Measurements from ENCODE around the gene TCF7L2.
A peak's percentile ranks its signal among the peaks of the same experiment; 100 is the strongest.

TCF7L2 gene

DNA sequence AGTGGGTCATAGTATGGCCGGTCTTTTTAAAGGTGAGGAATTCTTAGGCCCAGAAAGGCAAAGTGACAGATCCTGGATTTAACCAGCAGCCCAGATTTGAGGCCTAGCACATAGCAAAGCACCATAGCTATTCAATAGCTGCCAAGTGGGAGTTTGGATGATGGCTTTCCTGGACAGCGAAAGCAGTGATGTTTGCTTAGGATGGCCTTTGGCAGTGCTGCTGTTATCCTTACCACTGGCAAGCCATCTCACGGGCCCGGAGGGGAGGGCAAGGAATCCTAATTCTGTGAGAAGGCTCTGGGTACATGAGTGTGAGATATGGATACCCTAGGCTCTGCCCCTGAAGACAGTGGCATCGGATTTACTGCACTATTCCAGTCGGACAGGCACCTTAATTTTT is 50.4 kb downstream of the TCF7L2 start:
- no peak for DNase-seq (ENCODE audit: low read depth)

DNA sequence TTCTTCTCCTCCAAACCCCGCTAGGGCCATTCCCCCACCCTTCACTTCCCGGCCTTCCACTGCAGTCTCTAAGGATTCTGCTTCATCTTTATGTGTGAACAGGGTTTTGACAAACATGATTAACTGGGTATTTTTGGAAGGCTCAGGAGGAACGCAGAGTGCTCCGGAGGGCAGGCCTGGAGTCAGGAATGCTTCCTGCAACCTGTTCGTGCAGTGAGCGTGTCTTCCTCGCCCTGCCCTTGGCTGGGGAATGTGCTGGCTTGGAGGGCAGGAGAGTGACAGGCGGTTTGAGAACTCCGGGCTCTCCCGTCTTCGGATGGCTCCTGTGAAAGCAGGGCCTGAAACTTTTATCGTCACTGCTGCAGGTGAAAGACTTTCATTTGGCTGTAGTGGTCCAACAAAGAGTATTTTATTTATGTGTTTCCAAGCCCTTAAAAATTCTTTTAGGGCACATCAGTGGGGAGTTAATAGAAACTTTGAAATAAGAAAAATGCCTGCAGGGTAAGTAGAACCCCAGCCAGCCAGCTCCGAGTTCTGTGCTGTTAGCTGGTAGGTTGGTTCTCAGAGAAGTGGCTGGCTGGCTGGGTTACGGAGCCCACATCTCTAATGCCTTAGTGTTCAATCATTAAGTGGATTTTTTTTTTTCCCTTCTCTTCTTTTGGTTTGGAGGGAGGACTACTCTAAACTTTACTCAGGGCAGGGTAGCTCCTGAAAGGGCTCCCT is 51.0 kb downstream of the TCF7L2 start:
- no peak for DNase-seq (ENCODE audit: low read depth)

DNA sequence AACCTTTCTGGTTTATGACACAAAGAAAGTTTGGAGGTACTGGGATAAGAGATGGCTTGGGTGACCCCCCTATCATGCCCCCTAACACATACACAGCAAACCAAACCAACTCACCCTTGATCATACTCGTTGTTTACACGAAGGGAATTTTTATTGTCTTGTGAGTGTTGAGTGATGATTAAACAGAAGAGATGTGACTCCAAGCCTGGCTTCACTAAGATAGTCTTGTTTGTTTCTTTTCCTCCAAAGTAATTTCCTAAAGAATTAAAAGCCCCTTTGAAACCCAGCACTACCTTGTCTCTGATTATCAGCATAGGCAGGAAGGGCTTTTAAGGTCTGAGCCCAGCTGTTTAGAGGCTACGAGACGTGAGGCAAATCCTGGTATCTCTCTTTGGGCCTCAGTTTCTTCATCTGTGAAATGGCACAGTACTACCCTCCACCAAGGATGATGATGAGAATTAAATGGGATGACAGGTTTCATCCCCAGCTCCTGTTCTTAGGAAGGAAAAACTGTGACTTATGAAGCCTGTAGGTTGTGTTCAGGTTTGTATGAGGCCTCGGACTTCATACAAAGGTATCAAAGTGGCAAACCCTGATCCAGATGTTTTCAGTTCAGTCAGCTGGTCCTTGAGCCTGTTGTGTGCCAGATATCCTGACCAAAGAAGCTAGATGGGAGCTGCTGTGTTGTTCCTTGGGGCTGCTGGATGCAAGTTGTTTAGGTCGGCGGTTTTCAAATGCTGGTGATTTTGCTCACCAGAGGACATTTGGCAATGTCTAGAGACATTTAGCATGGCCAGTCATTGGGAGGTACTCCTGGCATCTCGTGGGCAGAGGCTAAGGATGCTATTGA is 51.8 kb downstream of the TCF7L2 start:
- no peak for DNase-seq (ENCODE audit: low read depth)

DNA sequence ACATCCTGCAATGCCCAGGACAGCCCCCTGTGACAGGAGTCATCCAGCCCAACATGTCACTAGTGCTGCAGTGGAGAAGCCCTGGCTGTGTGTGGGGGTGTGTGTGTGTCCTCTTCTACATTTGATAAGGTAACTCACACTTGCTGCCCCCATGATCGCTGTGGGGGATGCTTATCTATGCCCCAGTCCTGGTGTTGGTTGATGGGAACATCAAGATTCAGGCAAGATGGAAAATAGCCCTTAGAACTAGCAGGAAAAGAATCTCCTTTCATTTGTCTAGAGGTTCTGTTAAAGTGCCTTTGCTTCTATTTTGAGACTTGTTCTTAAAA is 52.4 kb downstream of the TCF7L2 start:
- no peak for DNase-seq (ENCODE audit: low read depth)

DNA sequence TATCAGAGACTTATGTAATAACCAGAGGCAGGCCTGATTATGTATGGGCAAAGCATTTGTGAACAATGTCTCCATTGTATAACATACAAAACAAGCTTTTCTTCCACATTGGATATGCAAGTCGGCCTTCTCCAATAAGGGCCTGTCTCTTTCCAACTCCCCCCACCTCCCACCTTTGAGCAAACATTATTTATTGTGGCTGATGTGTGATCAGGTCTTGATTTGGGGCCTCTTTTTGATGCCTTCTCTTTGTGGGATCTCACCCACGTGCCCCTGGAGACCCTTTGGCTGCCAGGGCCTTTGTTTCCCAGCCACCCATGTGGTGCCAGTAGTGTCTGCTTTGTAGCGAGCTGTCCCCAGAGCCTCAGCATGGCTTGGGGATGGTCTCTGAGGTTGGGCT is 53.0 kb downstream of the TCF7L2 start:
- DNase-seq (ENCODE audit: low read depth), result no peak

DNA sequence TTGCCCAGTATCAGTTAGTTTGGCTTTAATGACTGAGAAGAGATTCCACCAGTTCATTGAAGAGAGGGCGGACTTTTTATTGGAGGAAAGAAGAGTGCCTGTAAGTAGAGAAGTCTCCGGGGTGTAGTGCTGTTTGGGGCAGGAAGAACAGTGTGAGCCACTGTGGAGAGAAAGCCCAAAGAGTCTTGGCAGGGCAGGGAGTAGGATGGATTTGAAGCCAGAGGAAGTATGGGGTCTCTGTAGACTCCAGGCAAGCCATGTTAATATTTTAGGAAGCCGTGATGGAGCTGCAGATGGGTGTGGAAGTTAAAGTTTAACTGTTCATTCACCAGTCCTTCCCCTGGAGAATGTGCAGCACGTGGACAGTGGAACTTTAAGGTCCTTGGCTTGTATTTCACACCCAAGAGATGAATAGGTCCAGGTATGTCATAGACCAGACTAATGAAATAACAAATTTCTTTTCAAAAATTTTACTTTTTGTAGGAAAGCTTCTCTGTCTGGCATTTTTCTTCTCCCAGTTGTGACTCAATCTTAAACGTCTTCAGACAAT is 54.1 kb downstream of the TCF7L2 start:
- no peak for DNase-seq (ENCODE audit: low read depth)

DNA sequence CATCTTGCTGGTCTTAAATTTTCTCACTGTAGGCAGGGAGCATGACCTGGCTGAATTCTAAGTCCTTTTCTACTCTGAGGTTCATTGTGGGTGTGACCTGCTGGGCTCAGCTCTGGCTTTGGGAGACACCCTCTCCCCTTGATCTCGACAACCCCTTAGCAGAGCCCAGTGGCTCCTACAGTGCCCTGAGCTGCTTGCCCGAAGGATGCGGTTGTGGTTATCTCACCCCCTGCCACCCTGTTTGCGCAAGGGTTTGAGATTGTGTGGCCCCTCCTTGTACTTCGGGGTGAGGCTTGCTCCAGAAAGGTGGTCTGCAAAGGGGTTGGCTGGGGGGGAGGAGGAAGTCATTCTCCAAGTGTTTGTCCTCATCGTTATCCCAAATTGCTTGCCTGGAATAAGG is 55.3 kb downstream of the TCF7L2 start:
- no peak for DNase-seq (ENCODE audit: low read depth)

DNA sequence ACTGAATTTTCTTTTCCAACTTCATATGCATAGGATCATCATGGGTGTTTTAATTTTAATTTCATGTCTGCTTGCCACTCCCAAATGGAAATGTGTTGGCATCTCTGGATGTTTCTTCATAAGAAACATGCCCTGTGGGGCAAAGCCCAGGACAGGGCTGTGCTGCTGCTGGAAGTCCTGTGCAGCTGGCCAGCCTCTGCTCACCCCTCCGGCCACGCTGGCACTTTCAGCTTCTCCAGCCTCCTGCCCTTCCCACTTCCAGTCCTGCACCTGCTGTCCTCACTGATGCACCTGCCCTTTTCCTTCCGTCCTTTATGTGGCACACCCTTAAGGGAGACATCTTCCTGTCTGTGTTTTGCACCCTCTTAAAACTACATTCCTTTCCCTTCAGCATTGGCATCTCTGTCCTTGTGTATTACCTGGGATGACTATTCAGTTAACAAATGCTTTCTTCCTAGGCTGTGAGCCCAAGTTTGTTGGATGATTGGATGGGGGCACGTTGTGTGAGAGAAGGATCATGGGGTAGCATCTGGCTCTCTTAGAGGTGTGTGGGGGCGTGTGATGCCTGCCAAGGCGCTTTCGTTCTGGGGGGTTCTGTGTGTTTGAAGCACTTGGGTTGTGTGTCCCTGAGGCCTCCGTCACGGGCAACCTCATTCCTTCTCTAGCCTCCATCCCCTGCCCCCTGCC is 56.8 kb downstream of the TCF7L2 start:
- DNase-seq (ENCODE audit: low read depth), result no peak

DNA sequence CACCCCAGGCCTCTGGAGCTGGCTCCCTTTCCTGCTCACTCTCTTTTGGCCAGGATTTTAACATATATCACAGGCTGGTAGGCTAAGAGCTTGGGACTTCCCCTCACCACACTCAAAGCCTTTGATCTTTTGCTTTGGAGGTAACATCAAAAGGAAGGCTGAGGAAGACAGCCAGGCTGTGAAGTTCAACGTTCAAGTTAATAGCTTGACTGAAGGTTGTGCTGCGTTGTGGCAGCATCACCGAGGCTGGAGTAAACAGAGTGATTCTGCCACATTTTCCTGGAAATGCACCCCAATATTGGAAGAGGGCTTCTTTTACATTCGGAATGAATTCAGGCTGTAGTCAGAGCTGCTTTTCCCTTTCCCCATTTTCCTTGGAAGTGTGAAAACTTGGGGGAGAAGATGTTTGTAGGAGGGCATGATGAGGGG is 57.3 kb downstream of the TCF7L2 start:
- no peak for DNase-seq (ENCODE audit: low read depth)

DNA sequence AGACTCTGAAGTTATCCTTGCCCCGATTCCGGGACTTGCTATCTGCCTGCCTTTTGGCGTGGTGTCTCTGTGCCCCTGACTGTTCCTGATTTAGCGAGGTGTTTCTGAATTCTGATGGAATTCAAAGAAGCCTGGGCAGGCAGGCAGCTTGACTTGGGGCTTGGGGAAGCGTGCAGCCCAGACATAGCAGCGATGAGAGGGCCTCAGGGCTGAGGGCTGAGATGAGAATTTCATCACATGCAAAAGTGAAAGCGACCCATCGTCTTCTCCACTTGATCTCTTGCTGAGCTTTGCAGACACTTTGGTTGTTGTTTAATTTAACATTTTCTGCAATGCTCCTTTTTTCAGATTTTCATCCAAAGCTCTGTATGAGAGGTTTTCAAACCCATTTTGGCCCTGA is 57.8 kb downstream of the TCF7L2 start:
- DNase-seq (ENCODE audit: low read depth), result peak; percentile 22

DNA sequence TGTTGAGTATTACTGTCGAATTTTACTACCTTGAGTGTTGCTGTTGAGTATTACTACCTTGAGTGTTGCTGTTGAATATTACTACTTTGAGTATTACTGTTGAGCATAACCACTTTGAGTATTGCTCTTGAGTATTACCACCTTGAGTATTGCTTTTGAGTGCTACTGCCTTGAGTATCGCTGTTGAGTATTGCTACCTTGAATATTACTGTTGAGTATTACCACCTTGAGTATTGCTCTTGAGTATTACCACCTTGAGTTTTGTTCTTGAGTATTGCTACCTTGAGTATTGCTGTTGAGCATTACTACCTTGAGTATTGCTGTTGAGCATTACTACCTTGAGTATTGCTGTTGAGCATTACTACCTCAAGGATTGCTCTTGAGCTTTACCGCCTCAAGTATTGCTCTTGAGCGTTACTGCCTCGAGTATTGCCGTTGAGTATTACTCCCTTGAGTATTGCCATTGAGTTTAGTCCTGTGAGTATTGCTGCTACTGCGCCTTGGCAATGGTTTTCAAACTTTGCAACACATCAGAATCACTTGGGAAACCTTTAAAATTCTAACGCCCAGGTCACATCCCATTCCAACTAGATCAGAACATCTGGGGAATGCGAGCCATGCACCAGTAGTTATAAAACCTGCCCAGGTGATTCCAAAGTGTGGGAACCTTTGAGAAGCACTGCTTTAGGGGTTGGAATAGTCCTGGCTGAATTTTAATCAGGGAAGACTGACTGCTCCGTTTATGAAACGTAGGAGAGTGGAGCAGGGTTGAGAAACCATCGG is 61.7 kb downstream of the TCF7L2 start:
- DNase-seq (ENCODE audit: low read depth), result no peak

DNA sequence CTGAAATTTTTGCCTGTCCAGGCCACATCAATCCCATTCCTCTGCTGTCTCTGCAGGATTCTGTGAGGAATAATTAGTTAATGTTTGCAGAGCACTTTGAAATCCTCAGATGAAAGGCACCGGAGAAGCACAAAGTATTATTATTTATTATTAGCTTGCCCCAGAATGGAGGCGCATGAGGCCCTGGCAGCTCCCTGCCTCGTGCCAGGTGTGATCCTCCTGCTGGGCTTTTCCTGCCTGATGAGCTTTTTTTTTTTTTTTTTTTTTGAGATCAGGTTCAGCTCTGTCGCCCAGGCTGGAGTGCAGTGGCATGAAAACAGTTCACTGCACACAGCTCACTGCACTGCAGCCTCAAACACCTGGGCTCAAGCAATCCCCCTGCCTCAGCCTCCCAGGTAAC is 65.2 kb downstream of the TCF7L2 start:
- DNase-seq (ENCODE audit: low read depth), result no peak

DNA sequence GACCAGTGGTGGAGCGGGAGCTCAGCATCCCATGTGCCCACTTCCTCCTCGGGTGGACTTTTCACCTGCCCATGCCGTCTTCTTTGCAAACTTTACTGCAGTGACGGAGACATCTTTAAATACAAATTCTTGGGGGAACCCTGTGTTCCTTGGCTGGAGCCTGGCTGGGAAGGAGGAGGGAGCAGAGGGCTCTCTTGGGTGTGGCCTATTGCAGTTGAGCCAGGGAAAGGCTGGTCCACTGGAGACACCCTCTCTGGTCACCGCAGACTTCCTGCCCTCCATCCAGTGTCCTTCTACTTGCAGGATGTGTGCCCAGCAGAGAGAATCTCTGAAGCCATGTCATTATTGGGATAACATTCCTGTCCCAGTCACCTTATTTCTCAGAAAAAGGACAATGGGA is 67.3 kb downstream of the TCF7L2 start:
- DNase-seq (ENCODE audit: low read depth), result no peak

DNA sequence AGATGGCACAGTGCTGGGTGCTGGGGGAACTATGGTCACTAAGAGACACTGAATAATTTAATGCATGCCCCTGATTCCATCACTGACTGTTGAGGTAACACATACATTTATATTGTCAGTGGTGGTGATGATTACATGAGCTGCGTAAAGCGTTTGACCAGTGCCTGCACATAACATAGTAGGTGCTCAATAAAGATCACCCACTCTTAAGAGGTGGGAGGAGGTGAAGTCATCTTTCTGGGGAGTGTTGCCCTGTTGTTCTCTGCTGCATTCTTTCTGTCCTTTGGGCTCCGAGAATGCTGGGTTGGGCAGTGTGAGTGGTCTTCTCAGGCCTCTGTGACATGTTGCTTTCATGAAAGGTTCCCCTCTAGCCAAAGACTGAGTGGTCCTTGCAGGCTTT is 68.0 kb downstream of the TCF7L2 start:
- DNase-seq (ENCODE audit: low read depth), result no peak

DNA sequence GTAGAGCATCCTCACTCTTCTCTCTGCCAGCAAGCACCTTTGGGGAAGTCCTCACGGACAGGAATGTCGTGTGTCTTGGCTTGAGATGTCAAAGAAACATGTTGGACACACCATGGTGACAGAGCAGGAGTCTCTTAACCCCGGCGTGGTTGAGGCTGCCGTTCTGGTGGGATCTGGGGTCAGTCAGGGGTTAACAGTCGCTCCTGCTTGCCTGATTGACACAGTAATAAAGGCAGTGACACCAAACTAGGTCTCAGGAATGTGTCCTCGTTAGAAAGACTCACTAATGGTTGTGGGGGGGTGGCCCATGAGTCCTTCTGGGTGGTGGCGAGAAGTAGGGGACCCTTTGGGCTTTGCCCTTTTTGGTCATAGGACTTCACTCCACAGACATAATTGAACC is 69.0 kb downstream of the TCF7L2 start:
- no peak for DNase-seq (ENCODE audit: low read depth)

DNA sequence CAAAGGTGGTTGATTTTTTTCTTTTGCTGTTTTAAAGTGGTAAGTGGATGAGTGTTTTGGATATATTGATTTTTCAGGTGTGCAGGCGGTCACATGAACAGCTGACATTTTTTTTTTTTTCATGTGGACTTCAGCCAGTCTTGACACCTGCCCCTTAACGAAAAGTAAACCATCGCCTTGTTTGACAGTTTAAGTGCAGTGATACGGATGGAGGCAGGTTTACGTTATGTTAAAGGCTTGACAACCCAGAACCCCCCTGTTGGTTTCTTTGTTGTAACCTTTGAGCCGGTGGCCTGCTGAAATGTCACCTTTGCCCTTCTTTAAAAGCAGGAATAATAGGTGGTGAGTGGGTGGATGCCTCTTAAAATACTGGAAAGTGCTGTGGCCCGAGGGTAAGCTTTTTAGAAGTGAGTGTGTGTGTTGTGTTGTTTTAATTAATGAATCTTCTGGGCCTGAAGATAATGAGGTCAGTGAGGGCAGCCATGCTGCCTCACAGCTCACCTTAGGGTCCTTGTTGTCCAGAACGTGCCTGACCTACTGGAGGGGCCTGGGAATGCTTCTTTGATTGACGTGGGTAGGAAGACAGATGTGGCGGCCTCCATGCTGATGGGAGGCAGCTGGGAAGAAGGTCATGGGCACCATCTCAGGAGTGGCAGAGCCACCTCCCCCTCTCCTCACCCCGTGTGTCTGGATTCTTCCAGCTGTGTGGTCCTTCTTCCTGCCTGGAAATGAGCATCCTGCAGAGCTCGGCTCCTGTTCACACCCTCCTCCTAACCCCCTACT is 69.8 kb downstream of the TCF7L2 start:
- DNase-seq (ENCODE audit: low read depth), result no peak

DNA sequence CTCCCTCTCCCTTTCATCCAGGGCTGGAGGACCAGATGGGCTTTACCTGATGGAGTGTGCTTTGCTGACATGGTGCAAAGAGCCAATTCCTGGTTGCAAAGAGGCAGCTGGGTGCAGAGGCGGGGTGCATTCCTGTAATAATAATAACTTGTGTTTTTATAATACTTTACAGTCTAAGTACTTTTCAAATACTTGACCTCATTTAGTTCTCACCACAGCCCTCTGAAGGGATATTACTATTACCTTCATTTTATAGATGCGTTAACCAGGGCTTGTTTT is 70.4 kb downstream of the TCF7L2 start:
- no peak for DNase-seq (ENCODE audit: low read depth)

DNA sequence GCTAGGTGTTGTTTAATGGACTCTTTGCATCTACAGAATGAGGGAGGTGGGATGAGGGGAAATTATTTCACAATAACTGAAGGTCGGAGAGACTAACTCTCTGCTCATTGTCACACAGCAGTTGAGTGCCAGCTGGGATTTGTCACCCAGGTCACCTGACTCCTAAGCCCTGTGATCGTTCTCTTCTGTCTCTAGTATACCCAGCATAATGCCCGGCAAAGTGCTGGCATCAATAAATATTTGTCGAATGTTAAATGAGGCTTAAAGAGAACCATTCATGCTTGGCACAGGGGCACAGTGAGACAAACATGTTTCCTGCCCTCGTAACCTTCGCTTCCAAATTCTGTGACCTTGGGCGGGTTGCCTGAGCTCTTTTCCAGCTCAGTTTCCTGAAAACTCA is 70.8 kb downstream of the TCF7L2 start:
- DNase-seq (ENCODE audit: low read depth), result no peak

DNA sequence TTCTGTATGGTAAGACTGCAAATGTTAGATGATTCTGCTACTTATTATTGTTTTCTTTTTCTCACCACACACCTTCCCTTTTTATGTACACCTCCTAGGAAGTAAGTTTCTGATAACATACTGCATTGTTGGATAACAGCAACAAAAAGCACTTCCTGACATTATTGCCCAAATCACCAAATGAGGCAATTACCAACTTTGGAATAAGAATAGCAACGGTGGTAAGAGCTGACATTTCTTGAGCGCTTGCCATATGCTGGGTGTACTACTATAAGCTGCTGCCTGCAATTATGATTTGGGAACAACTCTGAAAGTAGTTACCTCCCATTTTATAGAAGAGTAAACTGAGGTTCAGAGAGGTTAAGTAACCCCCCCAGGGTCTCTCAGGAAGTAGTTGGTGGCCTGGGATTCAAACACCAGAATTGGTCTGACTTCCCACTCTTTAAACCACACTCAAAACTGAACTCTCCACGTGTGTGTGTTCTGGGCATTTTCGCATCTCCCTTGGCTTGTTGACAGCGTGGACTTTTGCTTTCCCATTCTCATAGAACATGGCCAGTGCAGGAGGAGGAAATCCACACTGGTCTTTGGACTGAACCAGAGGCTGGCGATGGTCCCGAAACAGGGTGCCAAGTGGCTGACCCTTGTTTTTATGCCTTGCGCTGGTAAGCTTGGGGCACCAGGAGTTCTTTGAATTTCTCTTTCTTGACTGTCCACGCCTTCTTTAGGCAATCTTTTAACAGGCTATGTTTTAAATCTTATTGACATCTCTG is 71.4 kb downstream of the TCF7L2 start:
- DNase-seq (ENCODE audit: low read depth), result no peak

DNA sequence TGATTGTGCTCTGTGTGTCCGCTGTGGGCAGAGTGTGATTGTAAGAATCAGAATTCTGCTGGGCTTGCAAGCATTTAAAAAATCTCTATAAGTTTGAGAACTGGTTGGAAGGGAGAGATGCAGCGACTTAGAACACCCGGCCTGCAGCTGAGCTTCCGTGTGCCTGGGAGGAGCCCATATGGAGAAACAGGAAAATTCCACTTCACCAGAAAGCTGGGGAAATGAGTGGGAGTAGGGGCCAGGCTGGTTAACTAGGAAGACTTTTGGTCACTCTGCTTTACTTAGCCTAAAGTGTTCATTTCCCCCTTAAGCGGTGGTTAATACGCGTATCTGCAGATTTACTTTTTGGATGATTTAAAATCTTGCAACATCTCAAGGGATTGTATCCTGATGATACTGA is 72.2 kb downstream of the TCF7L2 start:
- DNase-seq (ENCODE audit: low read depth), result no peak

DNA sequence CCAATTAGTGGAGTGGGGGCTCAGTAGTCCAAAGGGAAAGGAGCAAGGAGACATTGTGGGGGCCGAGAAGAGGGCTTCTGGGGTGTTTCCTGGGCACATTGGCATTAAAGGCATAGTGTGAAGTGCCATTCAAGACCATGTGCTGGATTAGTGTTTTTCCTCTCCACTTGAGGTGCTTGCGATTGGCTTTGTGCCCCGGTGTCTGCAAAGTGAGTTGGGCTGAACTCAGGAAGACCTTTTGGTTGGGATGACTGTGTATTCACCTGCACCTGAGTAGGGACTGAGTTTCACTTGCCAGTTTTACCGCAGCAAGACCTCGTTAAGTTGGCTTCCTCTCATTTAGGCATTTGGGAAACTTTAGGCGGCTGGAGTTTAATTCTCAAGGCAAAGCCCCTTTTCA is 73.0 kb downstream of the TCF7L2 start:
- no peak for DNase-seq (ENCODE audit: low read depth)
